IPS-NIHi11 (cell line): ENCODE data around the gene MACROH2A2.
"Not testable (repeated sequence)": the region's sequence is repeated elsewhere in the genome, so short reads cannot be mapped to it uniquely, and the experiment has no call there.

ENCODE experiments used
- DNase-seq: peaks from one replicate; pipeline ENCODE4 v3.0.0; 2012; ENCODE audit warnings: mixed read lengths, low spot score

MACROH2A2 gene

GRCh38 chr10:70101068-70101562 lies 48.5 kb downstream of the MACROH2A2 start:
- not testable (repeated sequence) for DNase-seq

GRCh38 chr10:70101668-70102067 lies 49.0 kb downstream of the MACROH2A2 start:
- no peak for DNase-seq

- peak; percentile 78 for DNase-seq
Observed at GRCh38 chr10:70106958-70107791, 54.5 kb downstream of the MACROH2A2 start.

GRCh38 chr10:70109064-70109729 lies 56.6 kb downstream of the MACROH2A2 start:
- DNase-seq: no peak

- no peak for DNase-seq
Observed at GRCh38 chr10:70111496-70111895, 58.9 kb downstream of the MACROH2A2 start.

GRCh38 chr10:70112071-70112470 lies 59.4 kb downstream of the MACROH2A2 start:
- DNase-seq: no peak

GRCh38 chr10:70114902-70115301 lies 62.3 kb downstream of the MACROH2A2 start:
- DNase-seq: no peak

- peak; percentile 90 for DNase-seq
Observed at GRCh38 chr10:70115948-70116682, 63.5 kb downstream of the MACROH2A2 start.

GRCh38 chr10:70117646-70118045 lies 65.0 kb downstream of the MACROH2A2 start:
- DNase-seq: no peak

- DNase-seq: no peak
Observed at GRCh38 chr10:70118196-70118595, 65.5 kb downstream of the MACROH2A2 start.

- DNase-seq: no peak
Observed at GRCh38 chr10:70119197-70119596, 66.6 kb downstream of the MACROH2A2 start.

GRCh38 chr10:70119623-70120022 lies 67.0 kb downstream of the MACROH2A2 start:
- DNase-seq: no peak

- DNase-seq: no peak
Observed at GRCh38 chr10:70120417-70120816, 67.8 kb downstream of the MACROH2A2 start.

- DNase-seq: no peak
Observed at GRCh38 chr10:70121281-70121949, 68.8 kb downstream of the MACROH2A2 start.

- no peak for DNase-seq
Observed at GRCh38 chr10:70122742-70123141, 70.1 kb downstream of the MACROH2A2 start.

- DNase-seq: not testable (repeated sequence)
Observed at GRCh38 chr10:70123166-70123565, 70.5 kb downstream of the MACROH2A2 start.

GRCh38 chr10:70123817-70124216 lies 71.2 kb downstream of the MACROH2A2 start:
- DNase-seq: no peak

GRCh38 chr10:70124415-70124814 lies 71.8 kb downstream of the MACROH2A2 start:
- no peak for DNase-seq

- no peak for DNase-seq
Observed at GRCh38 chr10:70124918-70125317, 72.3 kb downstream of the MACROH2A2 start.

- DNase-seq: no peak
Observed at GRCh38 chr10:70125918-70126552, 73.4 kb downstream of the MACROH2A2 start.

GRCh38 chr10:70126700-70127395 lies 74.2 kb downstream of the MACROH2A2 start:
- DNase-seq: no peak
